NCI-H510A treated with DMSO at 0.1 percent for 48 hours (cell line): Measurements from ENCODE around the gene KIAA0930.
"Not testable (repeated sequence)": the region's sequence is repeated elsewhere in the genome, so short reads cannot be mapped to it uniquely, and the experiment has no call there.

Experiments
- DNase-seq: peaks from one replicate; lab custom pipeline; 2025; lab: John Stamatoyannopoulos, UW

The KIAA0930 gene

GRCh38 chr22:45240810-45241631 is at the start of gene KIAA0930:
Gene KIAA0930 (minus strand): TSS chr22:45240894. CDS start chr22:45240703, 191 bp downstream.
- DNase-seq: no peak

- no peak for DNase-seq
Observed at GRCh38 chr22:45286854-45287551, 46.3 kb upstream of the KIAA0930 start.

GRCh38 chr22:45285263-45286058 is 44.8 kb upstream of the KIAA0930 start:
- no peak for DNase-seq

- peak; percentile 47 for DNase-seq
Observed at GRCh38 chr22:45284705-45285262, 44.1 kb upstream of the KIAA0930 start, which contains the start of gene UPK3A. Gene UPK3A (plus strand): TSS chr22:45284949. CDS start chr22:45285014, 65 bp downstream.

GRCh38 chr22:45281010-45281409 is 40.3 kb upstream of the KIAA0930 start:
- no peak for DNase-seq

GRCh38 chr22:45280587-45280980 is 39.9 kb upstream of the KIAA0930 start:
- DNase-seq: no peak

GRCh38 chr22:45278125-45278524 is 37.4 kb upstream of the KIAA0930 start:
- no peak for DNase-seq

- DNase-seq: not testable (repeated sequence)
Observed at GRCh38 chr22:45277720-45278119, 37.0 kb upstream of the KIAA0930 start.

- no peak for DNase-seq
Observed at GRCh38 chr22:45276507-45277105, 35.9 kb upstream of the KIAA0930 start.

- no peak for DNase-seq
Observed at GRCh38 chr22:45273452-45274075, 32.9 kb upstream of the KIAA0930 start.

- no peak for DNase-seq
Observed at GRCh38 chr22:45272498-45272897, 31.8 kb upstream of the KIAA0930 start.

- no peak for DNase-seq
Observed at GRCh38 chr22:45271667-45272201, 31.0 kb upstream of the KIAA0930 start.

- no peak for DNase-seq
Observed at GRCh38 chr22:45270095-45271020, 29.7 kb upstream of the KIAA0930 start.

GRCh38 chr22:45268958-45269844 is 28.5 kb upstream of the KIAA0930 start:
- DNase-seq: peak; percentile 27

- DNase-seq: no peak
Observed at GRCh38 chr22:45268167-45268957, 27.7 kb upstream of the KIAA0930 start.

- DNase-seq: no peak
Observed at GRCh38 chr22:45265535-45265934, 24.8 kb upstream of the KIAA0930 start.

- DNase-seq: peak; percentile 21
Observed at GRCh38 chr22:45263463-45264269, 23.0 kb upstream of the KIAA0930 start.
